Measurements from ENCODE around the gene CAND1.

CAND1 gene

GRCh38 chr12:67318786-67319185, 49.6 kb downstream of the CAND1 start:
- no peak overlapping the region for H3K4me3 ChIP-seq (ENCODE audit: low read depth, low read length, poor library complexity, severe bottlenecking)
- TF ChIP-seq EZH2 (IDR thresholded peaks at IDR 0.05; ENCODE audit: borderline replicate concordance, low read length): no peak
- TF ChIP-seq, protein P1, sequence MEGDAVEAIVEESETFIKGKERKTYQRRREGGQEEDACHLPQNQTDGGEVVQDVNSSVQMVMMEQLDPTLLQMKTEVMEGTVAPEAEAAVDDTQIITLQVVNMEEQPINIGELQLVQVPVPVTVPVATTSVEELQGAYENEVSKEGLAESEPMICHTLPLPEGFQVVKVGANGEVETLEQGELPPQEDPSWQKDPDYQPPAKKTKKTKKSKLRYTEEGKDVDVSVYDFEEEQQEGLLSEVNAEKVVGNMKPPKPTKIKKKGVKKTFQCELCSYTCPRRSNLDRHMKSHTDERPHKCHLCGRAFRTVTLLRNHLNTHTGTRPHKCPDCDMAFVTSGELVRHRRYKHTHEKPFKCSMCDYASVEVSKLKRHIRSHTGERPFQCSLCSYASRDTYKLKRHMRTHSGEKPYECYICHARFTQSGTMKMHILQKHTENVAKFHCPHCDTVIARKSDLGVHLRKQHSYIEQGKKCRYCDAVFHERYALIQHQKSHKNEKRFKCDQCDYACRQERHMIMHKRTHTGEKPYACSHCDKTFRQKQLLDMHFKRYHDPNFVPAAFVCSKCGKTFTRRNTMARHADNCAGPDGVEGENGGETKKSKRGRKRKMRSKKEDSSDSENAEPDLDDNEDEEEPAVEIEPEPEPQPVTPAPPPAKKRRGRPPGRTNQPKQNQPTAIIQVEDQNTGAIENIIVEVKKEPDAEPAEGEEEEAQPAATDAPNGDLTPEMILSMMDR (IDR thresholded peaks at IDR 0.05; ENCODE audit: low read length): no peak

GRCh38 chr12:67319936-67320335, 50.8 kb downstream of the CAND1 start:
- Histone ChIP-seq H3K27ac (ENCODE audit: low read depth, low read length, poor library complexity, severe bottlenecking) (no peak overlapping the region), H3K9me2 (ENCODE audit: low read depth, low read length) (no peaks in the 10 kb centered on the region), H3K27me3 (ENCODE audit: insufficient read depth, low read length) (no peaks in the 10 kb centered on the region), H3F3A (ENCODE audit: insufficient read depth, low read length) (no peaks in the 10 kb centered on the region), H3K79me2 (ENCODE audit: insufficient read depth, low read length) (no peaks in the 10 kb centered on the region), H3K36me3 (ENCODE audit: insufficient read depth, low read length) (peaks cover 69% of the 10 kb centered on the region), H3K4me2 (ENCODE audit: low read length) (no peak overlapping the region), H3K4me3 (ENCODE audit: low read depth, low read length, poor library complexity, severe bottlenecking) (no peak overlapping the region), H3K9me3 (ENCODE audit: low read length) (no peaks in the 10 kb centered on the region), H3K4me1 (ENCODE audit: insufficient read depth, low read length, severe bottlenecking) (no peaks in the 10 kb centered on the region), H3K9ac (ENCODE audit: low read length) (no peak overlapping the region), H4K20me1 (ENCODE audit: insufficient read depth, low read length) (no peaks in the 10 kb centered on the region), H2AFZ (ENCODE audit: low read length) (no peak overlapping the region)
- TF ChIP-seq, protein P1 (IDR thresholded peaks at IDR 0.05; ENCODE audit: low read length): no peak
- TF ChIP-seq EZH2 (IDR thresholded peaks at IDR 0.05; ENCODE audit: borderline replicate concordance, low read length): no peak

More at GRCh38 chr12:67318786-67319185, 49.6 kb downstream of the CAND1 start:
- no peaks in the 10 kb centered on the region for H3K9me2 ChIP-seq (ENCODE audit: low read depth, low read length)
- H3K4me1 ChIP-seq (ENCODE audit: insufficient read depth, low read length, severe bottlenecking): no peaks in the 10 kb centered on the region
- no peaks in the 10 kb centered on the region for H3K79me2 ChIP-seq (ENCODE audit: insufficient read depth, low read length)
- H3K4me2 ChIP-seq (ENCODE audit: low read length): no peak overlapping the region
- H3K27me3 ChIP-seq (ENCODE audit: insufficient read depth, low read length): no peaks in the 10 kb centered on the region
- H3K27ac ChIP-seq (ENCODE audit: low read depth, low read length, poor library complexity, severe bottlenecking): no peak overlapping the region
- H3K9me3 ChIP-seq (ENCODE audit: low read length): no peaks in the 10 kb centered on the region
- H3K9ac ChIP-seq (ENCODE audit: low read length): no peak overlapping the region
- no peaks in the 10 kb centered on the region for H4K20me1 ChIP-seq (ENCODE audit: insufficient read depth, low read length)
- peaks cover 81% of the 10 kb centered on the region for H3K36me3 ChIP-seq (ENCODE audit: insufficient read depth, low read length)
- no peaks in the 10 kb centered on the region for H3F3A ChIP-seq (ENCODE audit: insufficient read depth, low read length)
- H2AFZ ChIP-seq (ENCODE audit: low read length): no peak overlapping the region

- no peaks in the 10 kb centered on the region for H3K27me3 ChIP-seq (ENCODE audit: insufficient read depth, low read length)
- peaks cover 61% of the 10 kb centered on the region for H3K36me3 ChIP-seq (ENCODE audit: insufficient read depth, low read length)
- H3K4me3 ChIP-seq (ENCODE audit: low read depth, low read length, poor library complexity, severe bottlenecking): no peak overlapping the region
Observed at GRCh38 chr12:67320614-67321295, 51.6 kb downstream of the CAND1 start.

DNA sequence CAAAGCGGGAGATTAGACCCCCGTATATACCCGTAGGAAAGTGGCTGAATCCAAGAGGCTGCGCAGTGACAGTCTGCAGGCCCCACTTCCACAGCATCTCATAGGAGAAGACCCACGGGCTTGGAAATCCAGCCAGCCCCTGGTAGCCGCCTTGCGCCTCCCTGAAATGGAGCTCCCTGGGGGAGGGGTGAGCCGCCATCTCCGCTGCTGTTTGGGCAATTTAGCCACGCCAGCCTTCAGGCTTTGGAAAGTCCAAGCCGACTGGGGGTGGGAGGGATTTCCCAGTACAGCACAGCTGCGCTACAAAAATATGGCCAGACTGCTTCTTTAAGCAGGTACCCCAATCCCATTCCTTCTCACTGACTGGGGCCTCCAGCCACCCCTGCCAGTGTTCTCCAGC, 53.4 kb downstream of the CAND1 start:
- Histone ChIP-seq H3K4me3 (ENCODE audit: low read depth, low read length, poor library complexity, severe bottlenecking) (no peak overlapping the region), H3K27me3 (ENCODE audit: insufficient read depth, low read length) (no peaks in the 10 kb centered on the region), H2AFZ (ENCODE audit: low read length) (no peak overlapping the region), H3K79me2 (ENCODE audit: insufficient read depth, low read length) (no peaks in the 10 kb centered on the region), H3K9me2 (ENCODE audit: low read depth, low read length) (no peaks in the 10 kb centered on the region), H3K9ac (ENCODE audit: low read length) (no peak overlapping the region), H3K4me1 (ENCODE audit: insufficient read depth, low read length, severe bottlenecking) (no peaks in the 10 kb centered on the region), H3K27ac (ENCODE audit: low read depth, low read length, poor library complexity, severe bottlenecking) (no peak overlapping the region), H3K4me2 (ENCODE audit: low read length) (no peak overlapping the region), H3K9me3 (ENCODE audit: low read length) (no peaks in the 10 kb centered on the region), H4K20me1 (ENCODE audit: insufficient read depth, low read length) (no peaks in the 10 kb centered on the region), H3K36me3 (ENCODE audit: insufficient read depth, low read length) (peaks cover 46% of the 10 kb centered on the region), H3F3A (ENCODE audit: insufficient read depth, low read length) (no peaks in the 10 kb centered on the region)
- TF ChIP-seq EZH2 (IDR thresholded peaks at IDR 0.05; ENCODE audit: borderline replicate concordance, low read length): no peak
- TF ChIP-seq, protein P1 (IDR thresholded peaks at IDR 0.05; ENCODE audit: low read length): no peak

More at GRCh38 chr12:67320614-67321295, 51.6 kb downstream of the CAND1 start:
- no peaks in the 10 kb centered on the region for H3K9me2 ChIP-seq (ENCODE audit: low read depth, low read length)
- no peaks in the 10 kb centered on the region for H3F3A ChIP-seq (ENCODE audit: insufficient read depth, low read length)
- H2AFZ ChIP-seq (ENCODE audit: low read length): no peak overlapping the region
- no peak overlapping the region for H3K4me2 ChIP-seq (ENCODE audit: low read length)
- no peaks in the 10 kb centered on the region for H4K20me1 ChIP-seq (ENCODE audit: insufficient read depth, low read length)
- no peak for TF ChIP-seq EZH2 (IDR thresholded peaks at IDR 0.05; ENCODE audit: borderline replicate concordance, low read length)
- H3K4me1 ChIP-seq (ENCODE audit: insufficient read depth, low read length, severe bottlenecking): no peaks in the 10 kb centered on the region
- no peak overlapping the region for H3K9ac ChIP-seq (ENCODE audit: low read length)
- no peaks in the 10 kb centered on the region for H3K79me2 ChIP-seq (ENCODE audit: insufficient read depth, low read length)
- H3K9me3 ChIP-seq (ENCODE audit: low read length): no peaks in the 10 kb centered on the region
- peak overlapping the region; percentile 42 for H3K27ac ChIP-seq (ENCODE audit: low read depth, low read length, poor library complexity, severe bottlenecking)

Measured in OCI-LY1 (cell line).